MCF 10A (cell line): ENCODE data around the gene RBM26. TPM values are rescaled to one million over a fixed set of nuclear protein-coding genes. Genes with fewer than 3 reads are reported as not detected.
A peak's percentile ranks its signal among the peaks of the same experiment; 100 is the strongest.

Experiments used
- BruUV-seq: library from RNA; stranded (reverse); fragments of 400-500 nt; replicated peaks from 2 replicates; lab custom pipeline; 2021; lab: Mats Ljungman, UMichigan
- CTCF ChIA-PET: fragments of 300-600 bp; sonication (Branson Sonifier 250); formaldehyde crosslinking; extraction: SDS; loops from one replicate; lab custom pipeline; 2021; ENCODE audit warnings: antibody characterized with exemption, inconsistent platforms; lab: Yijun Ruan, JAX
- POLR2A ChIA-PET: fragments of 300-600, 350-650 bp; sonication (Branson Sonifier 250); formaldehyde crosslinking; extraction: SDS; loops from one replicate; lab custom pipeline; 2020; ENCODE audit warnings: antibody characterized with exemption, inconsistent platforms; lab: Yijun Ruan, JAX
- DNase-seq: peaks from one replicate; pipeline ENCODE4 v3.0.0-alpha.2; 2018; ENCODE audit not compliant: unreplicated experiment
- H3K27ac Mint-ChIP-seq: one replicate; pipeline ENCODE4 v1.8.0; 2022; ENCODE audit warnings: mild to moderate bottlenecking, low read depth, mixed read lengths; ENCODE audit not compliant: unreplicated experiment
- H3K27me3 Mint-ChIP-seq: one replicate; pipeline ENCODE4 v1.8.0; 2022; ENCODE audit warnings: mixed read lengths; ENCODE audit not compliant: insufficient read depth, unreplicated experiment
- H3K36me3 Mint-ChIP-seq: one replicate; pipeline ENCODE4 v1.8.0; 2022; ENCODE audit warnings: mild to moderate bottlenecking, moderate library complexity, mixed read lengths; ENCODE audit not compliant: insufficient read depth, unreplicated experiment
- H3K4me1 Mint-ChIP-seq: one replicate; pipeline ENCODE4 v1.8.0; 2022; ENCODE audit warnings: mixed read lengths; ENCODE audit not compliant: insufficient read depth, unreplicated experiment
- H3K4me3 Mint-ChIP-seq: one replicate; pipeline ENCODE4 v1.8.0; 2022; ENCODE audit warnings: mild to moderate bottlenecking, moderate library complexity, mixed read lengths; ENCODE audit not compliant: unreplicated experiment
- H3K9me3 Mint-ChIP-seq: one replicate; pipeline ENCODE4 v1.8.0; 2022; ENCODE audit warnings: mixed read lengths; ENCODE audit not compliant: unreplicated experiment
- CTCF ChIP-seq: fragments of 200-600 bp; IDR thresholded peaks from one replicate; pipeline ENCODE4 v1.8.0; 2022; ENCODE audit warnings: antibody characterized with exemption, mild to moderate bottlenecking; ENCODE audit not compliant: unreplicated experiment
- intact Hi-C: fragments of 100-400 bp; cut with micrococcal nuclease; formaldehyde crosslinking; loops from 2 replicates; pipeline ENCODE4 v1.14.1; 2022
- total RNA-seq: library from RNA; stranded (reverse); gene quantifications from 2 replicates; pipeline ENCODE4 v1.2.3, GENCODE V29; 2022

RBM26 gene
- total RNA-seq, 1 experiment from 2014 or later, result 72.6 TPM

GRCh38 chr13:79398915-79399314 lies 7.1 kb downstream of the RBM26 start:
- TF ChIP-seq CTCF, result no peak
- POLR2A ChIA-PET, result interaction anchor here (0.7 to 1.9 kb wide), 7 partner anchors 9 to 93 kb away, joined by 3 to 5 read pairs (median 3); no protein-coding TSS in a partner anchor
- peak; percentile 26 for DNase-seq
- Mint-ChIP-seq H3K4me1 (peaks cover 32% of the 10 kb centered on the region), H3K4me3 (no peak overlapping the region), H3K9me3 (peaks cover 9% of the 10 kb centered on the region), H3K27ac (no peak overlapping the region), H3K36me3 (peaks cover 72% of the 10 kb centered on the region), H3K27me3 (no peaks in the 10 kb centered on the region)
- intact Hi-C loops, result no loop called here
- BruUV-seq, result no TSS peak
- CTCF ChIA-PET, result interaction anchor here (0.6 to 1.2 kb wide), 3 partner anchors 15 to 697 kb away, joined by 3 to 5 read pairs (median 4); no protein-coding TSS in a partner anchor

GRCh38 chr13:79398127-79398526 lies 7.9 kb downstream of the RBM26 start:
- no TSS peak for BruUV-seq
- Mint-ChIP-seq H3K27ac (no peak overlapping the region), H3K27me3 (no peaks in the 10 kb centered on the region), H3K4me1 (peaks cover 38% of the 10 kb centered on the region), H3K36me3 (peaks cover 75% of the 10 kb centered on the region), H3K4me3 (no peak overlapping the region), H3K9me3 (peaks cover 9% of the 10 kb centered on the region)
- intact Hi-C loops, result no loop called here
- no peak for DNase-seq
- ChIA-PET CTCF (interaction anchor here (0.7 kb wide), 2 partner anchors 14 to 599 kb away, joined by 3 read pairs; no protein-coding TSS in a partner anchor), POLR2A (interaction anchor here (0.7 to 1.8 kb wide), 2 partner anchors 12 to 87 kb away, joined by 3 to 5 read pairs; no protein-coding TSS in a partner anchor)
- TF ChIP-seq CTCF, result no peak

- H3K27me3 Mint-ChIP-seq, result no peaks in the 10 kb centered on the region
- ChIA-PET POLR2A (interaction anchor here (0.7 to 2.1 kb wide), 2 partner anchors 10 kb away, joined by 4 to 7 read pairs; partner anchors contain the start of gene RBM26), CTCF (no interaction called here)
- peaks cover 82% of the 10 kb centered on the region for H3K36me3 Mint-ChIP-seq
- no peak overlapping the region for H3K4me3 Mint-ChIP-seq
- no peak for DNase-seq
- intact Hi-C loops, result no loop called here
- no peak for TF ChIP-seq CTCF
- peaks cover 9% of the 10 kb centered on the region for H3K9me3 Mint-ChIP-seq
- peaks cover 38% of the 10 kb centered on the region for H3K4me1 Mint-ChIP-seq
- no peak overlapping the region for H3K27ac Mint-ChIP-seq
- BruUV-seq, result no TSS peak
Measured at GRCh38 chr13:79395881-79396280, 10.2 kb downstream of the RBM26 start.

GRCh38 chr13:79393564-79394249 lies 12.3 kb downstream of the RBM26 start:
- Mint-ChIP-seq H3K27me3 (no peaks in the 10 kb centered on the region), H3K4me1 (peaks cover 24% of the 10 kb centered on the region), H3K36me3 (peaks cover 62% of the 10 kb centered on the region), H3K4me3 (no peak overlapping the region), H3K9me3 (peaks cover 9% of the 10 kb centered on the region), H3K27ac (peak overlapping the region; percentile 5)
- intact Hi-C loops, result no loop called here
- no peak for TF ChIP-seq CTCF
- no TSS peak for BruUV-seq
- CTCF ChIA-PET, result no interaction called here
- DNase-seq, result no peak
- POLR2A ChIA-PET, result interaction anchor here (1.0 to 2.8 kb wide), 4 partner anchors 9 to 14 kb away, joined by 4 to 17 read pairs (median 5); partner anchors contain the start of gene RBM26
